Astrocyte (in vitro differentiated cells and primary cell): Measurements from ENCODE around the gene MEIOB.

Experiments used
- EZH2 ChIP-seq: IDR thresholded peaks from 2 replicates; pipeline ENCODE4 v1.6.1; 2012; ENCODE audit warnings: mild to moderate bottlenecking, low read length, inconsistent platforms; ENCODE audit not compliant: insufficient read depth
- TF ChIP-seq, protein P1 (sequence below): IDR thresholded peaks from 2 replicates; pipeline ENCODE4 v1.5.1; 2011; ENCODE audit warnings: low read depth, mild to moderate bottlenecking, inconsistent platforms, low read length, moderate library complexity; ENCODE audit not compliant: insufficient read depth

DNA sequence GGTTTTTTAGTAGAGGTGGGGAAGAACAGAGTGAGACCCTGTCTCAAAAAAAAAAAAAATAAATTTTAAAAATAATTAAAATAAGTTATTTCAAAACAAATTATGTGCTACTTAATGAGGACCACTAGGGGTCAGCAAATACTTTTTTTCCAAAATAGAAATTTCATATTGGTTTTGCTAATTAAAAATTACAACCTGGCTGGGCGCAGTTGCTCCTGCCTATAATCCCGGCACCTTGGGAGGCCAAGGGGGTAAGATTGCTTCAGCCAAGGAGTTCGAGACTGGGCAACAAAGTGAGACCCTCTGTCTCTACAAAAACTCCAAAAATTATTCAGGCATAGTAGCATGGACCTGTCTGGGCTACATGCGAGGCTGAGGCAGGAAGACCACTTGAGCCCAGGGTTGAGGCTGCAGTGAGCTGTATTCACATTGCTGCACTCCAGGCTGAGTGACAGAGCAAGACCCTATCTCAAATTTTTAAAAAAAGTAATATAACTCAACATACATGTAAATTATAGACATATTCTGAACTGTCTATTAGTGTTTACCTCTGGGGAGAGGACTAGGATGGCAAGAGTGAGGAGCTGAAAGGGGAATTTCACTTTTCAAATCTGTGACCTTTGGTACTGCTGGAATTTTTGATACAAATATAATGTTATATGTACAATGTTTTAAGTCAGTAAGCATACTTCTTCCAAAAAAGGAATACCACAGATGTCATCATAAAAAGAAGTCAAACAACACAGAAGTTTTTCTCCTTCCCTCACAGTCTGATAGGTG, 8.1 kb downstream of the MEIOB start:
- TF ChIP-seq, protein P1, sequence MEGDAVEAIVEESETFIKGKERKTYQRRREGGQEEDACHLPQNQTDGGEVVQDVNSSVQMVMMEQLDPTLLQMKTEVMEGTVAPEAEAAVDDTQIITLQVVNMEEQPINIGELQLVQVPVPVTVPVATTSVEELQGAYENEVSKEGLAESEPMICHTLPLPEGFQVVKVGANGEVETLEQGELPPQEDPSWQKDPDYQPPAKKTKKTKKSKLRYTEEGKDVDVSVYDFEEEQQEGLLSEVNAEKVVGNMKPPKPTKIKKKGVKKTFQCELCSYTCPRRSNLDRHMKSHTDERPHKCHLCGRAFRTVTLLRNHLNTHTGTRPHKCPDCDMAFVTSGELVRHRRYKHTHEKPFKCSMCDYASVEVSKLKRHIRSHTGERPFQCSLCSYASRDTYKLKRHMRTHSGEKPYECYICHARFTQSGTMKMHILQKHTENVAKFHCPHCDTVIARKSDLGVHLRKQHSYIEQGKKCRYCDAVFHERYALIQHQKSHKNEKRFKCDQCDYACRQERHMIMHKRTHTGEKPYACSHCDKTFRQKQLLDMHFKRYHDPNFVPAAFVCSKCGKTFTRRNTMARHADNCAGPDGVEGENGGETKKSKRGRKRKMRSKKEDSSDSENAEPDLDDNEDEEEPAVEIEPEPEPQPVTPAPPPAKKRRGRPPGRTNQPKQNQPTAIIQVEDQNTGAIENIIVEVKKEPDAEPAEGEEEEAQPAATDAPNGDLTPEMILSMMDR: peak; percentile 44
- no peak for TF ChIP-seq EZH2
